GM12801 (cell line): Measurements from ENCODE around the gene EXOC3L2.

ENCODE experiments used
- CTCF ChIP-seq: IDR thresholded peaks from one replicate; pipeline ENCODE4 v1.5.1; 2011; ENCODE audit warnings: control low read depth; ENCODE audit not compliant: insufficient read length; ENCODE audit errors: extremely low read depth

Gene EXOC3L2

DNA sequence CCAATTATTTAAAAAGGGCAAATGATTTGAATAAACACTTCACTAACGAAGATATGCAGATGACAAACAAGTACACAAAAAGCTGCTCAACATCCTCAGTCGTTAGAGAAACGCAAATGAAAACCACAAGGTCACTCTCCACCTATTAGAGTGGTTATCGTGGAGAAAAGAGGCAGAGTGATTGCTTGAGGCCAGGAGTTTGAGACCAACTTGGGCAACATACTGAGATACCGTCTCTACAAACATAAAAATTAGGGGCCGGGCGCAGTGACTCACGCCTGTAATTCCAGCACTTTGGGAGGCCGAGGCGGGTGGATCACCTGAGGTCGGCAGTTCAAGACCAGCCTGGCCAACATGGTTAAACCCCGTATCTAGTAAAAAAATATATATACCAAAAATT is 39.4 kb downstream of the EXOC3L2 start:
- no peak for TF ChIP-seq CTCF

GRCh38 chr19:45202637-45203036 is 42.6 kb downstream of the EXOC3L2 start:
- TF ChIP-seq CTCF, result no peak

DNA sequence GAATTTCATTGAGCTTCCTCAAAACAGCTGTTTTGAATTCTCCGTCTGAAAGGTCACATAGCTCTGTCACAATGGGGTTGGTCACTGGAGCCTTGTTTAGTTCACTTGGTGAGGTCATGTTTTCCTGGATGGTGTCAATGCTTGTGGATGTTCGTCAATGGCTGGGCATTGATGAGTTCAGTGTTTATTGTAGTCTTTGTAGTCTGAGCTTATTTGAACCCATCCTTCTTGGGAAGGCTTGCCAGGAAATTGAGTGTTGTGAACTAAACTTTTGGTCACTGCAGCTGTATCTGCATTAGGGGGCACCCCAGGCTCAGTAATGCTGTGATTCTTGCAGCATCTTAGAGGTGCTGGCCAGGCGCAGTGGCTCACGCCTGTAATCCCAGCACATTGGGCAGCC is 44.6 kb downstream of the EXOC3L2 start:
- TF ChIP-seq CTCF, result no peak

DNA sequence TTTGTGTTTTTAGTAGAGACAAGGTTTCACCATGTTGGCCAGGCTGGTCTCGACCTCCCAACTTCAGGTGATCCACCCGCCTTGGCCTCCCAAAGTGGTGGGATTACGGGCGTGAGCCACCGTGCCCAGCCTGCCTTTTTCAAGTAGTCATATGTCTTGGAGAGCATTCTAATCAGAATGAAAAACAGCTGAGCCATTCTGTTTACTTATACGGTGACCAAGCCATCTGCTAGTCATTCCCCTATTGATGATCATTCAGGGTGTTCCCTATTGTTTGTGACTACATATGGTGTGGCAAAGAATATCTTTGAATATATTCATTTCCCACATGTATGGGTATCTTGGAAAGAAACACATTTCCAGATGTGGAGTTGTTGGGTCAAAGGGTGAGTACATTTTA is 49.4 kb downstream of the EXOC3L2 start:
- no peak for TF ChIP-seq CTCF

- no peak for TF ChIP-seq CTCF
Observed at GRCh38 chr19:45191375-45191774, 53.8 kb downstream of the EXOC3L2 start.

GRCh38 chr19:45189971-45190370 is 55.2 kb downstream of the EXOC3L2 start:
- no peak for TF ChIP-seq CTCF

- TF ChIP-seq CTCF, result no peak
Observed at GRCh38 chr19:45187421-45188100, 57.6 kb downstream of the EXOC3L2 start.
